ENCODE measurements around the gene PTPN20.

- TF ChIP-seq CTCF (IDR thresholded peaks at IDR 0.05) (no peak), POLR2A (IDR thresholded peaks at IDR 0.05) (no peak), POLR2AphosphoS5 (IDR thresholded peaks at IDR 0.05) (no peak)
Measured at GRCh38 chr10:47034441-47035051, 123.3 kb downstream of the PTPN20 start.

All from prostate gland (tissue), 2 donors.